OCI-LY7 (cell line): ENCODE data around the gene CELF2. TPM values are rescaled to one million over a fixed set of nuclear protein-coding genes. Genes with fewer than 3 reads are reported as not detected.
A peak's percentile ranks its signal among the peaks of the same experiment; 100 is the strongest.

Experiments used
- BruUV-seq: library from RNA; stranded (reverse); fragments of 400-500 nt; replicated peaks from 2 replicates; lab custom pipeline; 2021; lab: Mats Ljungman, UMichigan
- CTCF ChIA-PET: fragments of 300-600 bp; sonication (Branson Sonifier 250); formaldehyde crosslinking; loops from one replicate; lab custom pipeline; 2022; ENCODE audit warnings: antibody characterized with exemption; ENCODE audit not compliant: unreplicated experiment; lab: Charles Lee
- POLR2A ChIA-PET: fragments of 300-600 bp; sonication (Branson Sonifier 250); formaldehyde crosslinking; loops from one replicate; lab custom pipeline; 2022; ENCODE audit warnings: antibody characterized with exemption; lab: Charles Lee
- DNase-seq: peaks from one replicate; pipeline ENCODE4 v3.0.0-alpha.2; 2015; ENCODE audit warnings: low spot score
- H2AFZ ChIP-seq: fragments of 200-600 bp; sonication (generic), shearing (Covaris generic); 2 replicates; pipeline ENCODE4 v1.6.1; 2014; ENCODE audit warnings: mild to moderate bottlenecking, antibody characterized with exemption, low read length, moderate library complexity
- H3K27ac ChIP-seq: fragments of 200-600 bp; sonication (generic); 2 replicates; pipeline ENCODE4 v1.5.1; 2014; ENCODE audit warnings: mixed run types, low read depth, mild to moderate bottlenecking, moderate library complexity, low read length, inconsistent platforms; ENCODE audit not compliant: poor library complexity, severe bottlenecking
- H3K36me3 ChIP-seq: fragments of 200-600 bp; sonication (generic); 2 replicates; pipeline ENCODE4 v1.6.1; 2014; ENCODE audit warnings: mild to moderate bottlenecking, antibody characterized with exemption, low read length, moderate library complexity, mixed read lengths; ENCODE audit not compliant: insufficient read depth
- H3K4me1 ChIP-seq: fragments of 200-600 bp; sonication (generic); 2 replicates; pipeline ENCODE4 v1.5.1; 2014; ENCODE audit warnings: mild to moderate bottlenecking, low read length; ENCODE audit not compliant: insufficient read depth, poor library complexity, severe bottlenecking
- H3K4me2 ChIP-seq: fragments of 200-600 bp; sonication (generic); 2 replicates; pipeline ENCODE4 v1.6.1; 2014; ENCODE audit warnings: mild to moderate bottlenecking, low read length
- H3K4me3 ChIP-seq: fragments of 200-600 bp; sonication (generic); 2 replicates; pipeline ENCODE4 v1.5.1; 2014; ENCODE audit warnings: mild to moderate bottlenecking, low read depth, low read length; ENCODE audit not compliant: poor library complexity, severe bottlenecking
- H3K79me2 ChIP-seq: fragments of 200-600 bp; sonication (generic); 2 replicates; pipeline ENCODE4 v1.6.1; 2016; ENCODE audit warnings: low read depth, mild to moderate bottlenecking, low read length, moderate library complexity, mixed read lengths; ENCODE audit not compliant: insufficient read depth
- H3K9me2 ChIP-seq: fragments of 200-600 bp; sonication (generic); 2 replicates; pipeline ENCODE4 v1.6.1; 2016; ENCODE audit warnings: mild to moderate bottlenecking, low read length, mixed read lengths; ENCODE audit not compliant: insufficient read depth
- H3K9me3 ChIP-seq: fragments of 200-600 bp; sonication (generic); 2 replicates; pipeline ENCODE4 v1.6.1; 2014; ENCODE audit warnings: mild to moderate bottlenecking, mixed run types, low read length, mixed read lengths
- H4K20me1 ChIP-seq: fragments of 200-600 bp; sonication (generic); 2 replicates; pipeline ENCODE4 v1.6.1; 2014; ENCODE audit warnings: mild to moderate bottlenecking, antibody characterized with exemption, low read length, moderate library complexity, mixed read lengths; ENCODE audit not compliant: insufficient read depth
- EZH2phosphoT487 ChIP-seq: fragments of 200-600 bp; sonication (generic); IDR thresholded peaks from 2 replicates; pipeline ENCODE4 v1.6.1; 2018; ENCODE audit warnings: low read depth, borderline replicate concordance, mild to moderate bottlenecking, mixed run types, antibody characterized with exemption, low read length, moderate library complexity, mixed read lengths
- intact Hi-C: fragments of 100-400 bp; cut with micrococcal nuclease; formaldehyde crosslinking; loops from one replicate; pipeline ENCODE4 v1.10.0; 2022; ENCODE audit not compliant: unreplicated experiment
- total RNA-seq, 2 experiments: library from RNA; depleted of rRNA in 1 of 2; stranded (reverse); fragments of >200 nt in 1 of 2; shearing (Covaris generic) in 1 of 2; gene quantifications; 2 replicates each; pipeline ENCODE4 v1.2.3, GENCODE V29; 2014 to 2022
- TF ChIP-seq, protein P1 (sequence below): fragments of 200-600 bp; sonication (generic); conservative IDR thresholded peaks from 2 replicates; pipeline ENCODE4 v1.5.1; 2014; ENCODE audit warnings: mild to moderate bottlenecking, antibody characterized with exemption, low read length, moderate library complexity, mixed read lengths

The CELF2 gene
- total RNA-seq, 2 experiments from 2014 or later, result 5.4 to 19.1 TPM

- no peak overlapping the region for H3K4me2 ChIP-seq
- H3K36me3 ChIP-seq, result no peaks in the 10 kb centered on the region
- no peak overlapping the region for H3K4me3 ChIP-seq
- TF ChIP-seq, protein P1, sequence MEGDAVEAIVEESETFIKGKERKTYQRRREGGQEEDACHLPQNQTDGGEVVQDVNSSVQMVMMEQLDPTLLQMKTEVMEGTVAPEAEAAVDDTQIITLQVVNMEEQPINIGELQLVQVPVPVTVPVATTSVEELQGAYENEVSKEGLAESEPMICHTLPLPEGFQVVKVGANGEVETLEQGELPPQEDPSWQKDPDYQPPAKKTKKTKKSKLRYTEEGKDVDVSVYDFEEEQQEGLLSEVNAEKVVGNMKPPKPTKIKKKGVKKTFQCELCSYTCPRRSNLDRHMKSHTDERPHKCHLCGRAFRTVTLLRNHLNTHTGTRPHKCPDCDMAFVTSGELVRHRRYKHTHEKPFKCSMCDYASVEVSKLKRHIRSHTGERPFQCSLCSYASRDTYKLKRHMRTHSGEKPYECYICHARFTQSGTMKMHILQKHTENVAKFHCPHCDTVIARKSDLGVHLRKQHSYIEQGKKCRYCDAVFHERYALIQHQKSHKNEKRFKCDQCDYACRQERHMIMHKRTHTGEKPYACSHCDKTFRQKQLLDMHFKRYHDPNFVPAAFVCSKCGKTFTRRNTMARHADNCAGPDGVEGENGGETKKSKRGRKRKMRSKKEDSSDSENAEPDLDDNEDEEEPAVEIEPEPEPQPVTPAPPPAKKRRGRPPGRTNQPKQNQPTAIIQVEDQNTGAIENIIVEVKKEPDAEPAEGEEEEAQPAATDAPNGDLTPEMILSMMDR, result no peak; the same call in 1 of the 2 replicates
- no peak for TF ChIP-seq EZH2phosphoT487
- no peak for DNase-seq
- H3K9me2 ChIP-seq, result no peaks in the 10 kb centered on the region
- H3K27ac ChIP-seq, result no peak overlapping the region
- CTCF ChIA-PET, result no interaction called here
- no peaks in the 10 kb centered on the region for H4K20me1 ChIP-seq
- no TSS peak for BruUV-seq
- no peaks in the 10 kb centered on the region for H3K9me3 ChIP-seq
- peaks cover 14% of the 10 kb centered on the region for H3K4me1 ChIP-seq
- H3K79me2 ChIP-seq, result no peaks in the 10 kb centered on the region
- POLR2A ChIA-PET, result no interaction called here
- H2AFZ ChIP-seq, result no peak overlapping the region
- intact Hi-C loops, result loop anchor here (1.0 kb wide), 1 partner anchor 127 kb away; no protein-coding TSS in a partner anchor
Observed at GRCh38 chr10:11143242-11143641, 125.6 kb downstream of the CELF2 start.

- no TSS peak for BruUV-seq
- Histone ChIP-seq H3K79me2 (no peaks in the 10 kb centered on the region), H2AFZ (peak overlapping the region; percentile 67), H4K20me1 (no peaks in the 10 kb centered on the region), H3K9me2 (no peaks in the 10 kb centered on the region), H3K4me2 (peak overlapping the region; percentile 31), H3K27ac (no peak overlapping the region), H3K4me3 (no peak overlapping the region), H3K4me1 (peaks cover 14% of the 10 kb centered on the region), H3K36me3 (no peaks in the 10 kb centered on the region), H3K9me3 (no peaks in the 10 kb centered on the region)
- TF ChIP-seq, protein P1, result no peak
- TF ChIP-seq EZH2phosphoT487, result no peak
- POLR2A ChIA-PET, result interaction anchor here (0.6 to 1.5 kb wide), 8 partner anchors 14 to 172 kb away, joined by 3 to 9 read pairs (median 4); no protein-coding TSS in a partner anchor
- CTCF ChIA-PET, result no interaction called here
- DNase-seq, result no peak
- intact Hi-C loops, result no loop called here
Observed at GRCh38 chr10:11144626-11145494, 127.2 kb downstream of the CELF2 start.

DNA sequence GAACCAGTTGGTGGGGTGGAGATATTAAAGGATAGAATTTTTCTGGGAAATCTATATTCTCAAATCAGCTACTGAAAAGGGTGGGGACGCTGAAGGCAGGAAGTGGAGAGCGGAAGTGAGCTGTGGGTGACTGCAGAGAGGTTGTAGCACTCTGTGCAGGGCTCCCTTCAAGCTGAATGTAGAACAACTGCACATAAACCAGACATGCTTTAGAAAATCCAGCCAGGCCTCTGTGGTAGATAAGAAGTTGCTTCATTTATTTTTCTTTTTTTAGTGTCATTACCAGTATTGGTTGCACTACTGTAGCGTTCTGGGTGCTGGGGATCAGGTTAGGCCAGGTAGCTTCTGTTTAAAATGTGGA, 127.8 kb downstream of the CELF2 start:
- Histone ChIP-seq H3K27ac (no peak overlapping the region), H3K79me2 (no peaks in the 10 kb centered on the region), H3K4me1 (peaks cover 14% of the 10 kb centered on the region), H3K4me3 (no peak overlapping the region), H3K9me3 (no peaks in the 10 kb centered on the region), H3K4me2 (peak overlapping the region; percentile 31), H3K9me2 (no peaks in the 10 kb centered on the region), H2AFZ (peak overlapping the region; percentile 67), H3K36me3 (no peaks in the 10 kb centered on the region), H4K20me1 (no peaks in the 10 kb centered on the region)
- DNase-seq, result peak; percentile 68
- intact Hi-C loops, result no loop called here
- ChIA-PET CTCF (no interaction called here), POLR2A (interaction anchor here (0.7 to 1.5 kb wide), 6 partner anchors 13 to 107 kb away, joined by 3 to 9 read pairs (median 4); no protein-coding TSS in a partner anchor)
- no TSS peak for BruUV-seq
- TF ChIP-seq EZH2phosphoT487, result no peak
- TF ChIP-seq, protein P1, result no peak
